ENCODE results near the gene TYMS. TPM values are rescaled to one million over a fixed set of nuclear protein-coding genes. Genes with fewer than 3 reads are reported as not detected.

TYMS gene
- total and polyA plus RNA-seq, 9 of the 15 experiments (the other 6 are each of a cell fraction or from before 2014, with no cell fraction given) = 69.1 to 409 (median 175) TPM

DNA sequence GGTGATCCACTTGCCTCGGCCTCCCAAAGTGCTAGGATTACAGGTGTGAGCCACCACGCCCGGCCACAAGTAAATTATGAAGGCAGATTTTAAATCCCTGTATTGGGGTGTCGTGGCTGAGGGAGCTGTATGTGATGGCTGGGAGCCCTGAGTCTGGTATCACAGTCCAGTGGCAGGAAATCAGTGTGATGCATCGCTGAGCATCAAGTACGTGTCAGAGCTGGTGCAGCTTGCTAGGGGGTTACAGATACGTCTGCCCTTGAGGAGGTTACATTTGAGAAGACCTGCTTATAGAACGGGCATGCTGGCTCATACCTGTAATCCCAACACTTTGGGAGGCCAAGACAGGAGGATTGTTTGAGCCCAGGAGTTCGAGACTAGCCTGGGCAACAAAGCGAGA is 50.6 kb downstream of the TYMS start:
- Histone ChIP-seq H3K27me3 (ENCODE audit: control insufficient read depth in 2 of 2, insufficient read depth in 2 of 2, low read length in 2 of 2) (no peaks in the 10 kb centered on the region), H3K9ac (ENCODE audit: insufficient read depth in 1 of 2, low read depth in 2 of 2, low read length in 2 of 2) (no peak overlapping the region), H3K4me1 (replicated peaks in 1 of 2; ENCODE audit: control insufficient read depth in 2 of 2, insufficient read depth in 2 of 2, low read length in 2 of 2) (peaks cover 8 to 15% of the 10 kb centered on the region in 2 experiments; a peak in 3 of 5 replicates), H2AFZ (ENCODE audit: low read depth, low read length) (no peak overlapping the region), H3K36me3 (ENCODE audit: control insufficient read depth, insufficient read depth, low read length) (peaks cover 61% of the 10 kb centered on the region), H3K9me3 (replicated peaks; ENCODE audit: control insufficient read depth, insufficient read depth, low read depth, low read length) (no peaks in the 10 kb centered on the region), H3K4me2 (ENCODE audit: insufficient read depth, low read length) (no peak overlapping the region), H3K27ac (ENCODE audit: extremely low read depth, low read depth, low read length) (no peak overlapping the region), H3K9me1 (ENCODE audit: control insufficient read depth, insufficient read depth, low read length) (no peaks in the 10 kb centered on the region), H3K4me3 (no peak overlapping the region), H4K20me1 (replicated peaks; ENCODE audit: control insufficient read depth, insufficient read depth, low read length) (no peaks in the 10 kb centered on the region; the same call in 1 of the 2 replicates), H3K79me2 (ENCODE audit: control insufficient read depth, insufficient read depth, low read length) (peaks cover 68% of the 10 kb centered on the region)
- no peak for TF ChIP-seq TSC22D4 (tag; IDR thresholded peaks at IDR 0.05)
- TF ChIP-seq CBX2 (IDR thresholded peaks at IDR 0.05; ENCODE audit: insufficient read depth, low read length, poor library complexity, severe bottlenecking) = no peak
- TF ChIP-seq ZNF444 (CRISPR knock-in tag; IDR thresholded peaks at IDR 0.05) = no peak
- no peak for TF ChIP-seq PHTF2 (CRISPR knock-in tag; IDR thresholded peaks at IDR 0.05)
- no peak for TF ChIP-seq GATAD2B (IDR thresholded peaks at IDR 0.05; ENCODE audit: borderline replicate concordance)
- CTCF ChIA-PET (ENCODE audit: low intra/inter-chr PET ratio) = no interaction called here
- WGBS (ENCODE audit: insufficient coverage, low coverage, missing lambda C conversion rate) = 86% methylated on average over 10 of the region's 10 CpGs
- in situ Hi-C loops (cut with MboI) (no loop called here), intact Hi-C loops (cut with micrococcal nuclease) (no loop called here)
- no TSS peak for BruUV-seq (replicated peaks)
- DNase-seq (ENCODE audit: extremely low read depth in 1 of 4, low spot score in 3 of 4) = no peak
- ATAC-seq = no peak
- POLR2A ChIA-PET = interaction anchor here (0.6 to 2.4 kb wide), 6 partner anchors 14 to 81 kb away, joined by 3 to 7 read pairs (median 3); partner anchors contain the start of gene TYMS
- no peak for FAIRE-seq

GRCh38 chr18:709771-710170 is 52.3 kb downstream of the TYMS start:
- H3K9ac ChIP-seq (ENCODE audit: insufficient read depth in 1 of 2, low read depth in 2 of 2, low read length in 2 of 2) = no peak overlapping the region
- no peaks in the 10 kb centered on the region for H3K9me1 ChIP-seq (ENCODE audit: control insufficient read depth, insufficient read depth, low read length)
- no TSS peak for BruUV-seq (replicated peaks)
- peaks cover 7 to 10% of the 10 kb centered on the region in 2 experiments; a peak in 3 of 5 replicates for H3K4me1 ChIP-seq (replicated peaks in 1 of 2; ENCODE audit: control insufficient read depth in 2 of 2, insufficient read depth in 2 of 2, low read length in 2 of 2)
- no peak overlapping the region for H3K27ac ChIP-seq (ENCODE audit: extremely low read depth, low read depth, low read length)
- no peak overlapping the region for H2AFZ ChIP-seq (ENCODE audit: low read depth, low read length)
- peaks cover 60% of the 10 kb centered on the region for H3K79me2 ChIP-seq (ENCODE audit: control insufficient read depth, insufficient read depth, low read length)
- POLR2A ChIA-PET = interaction anchor here (0.5 to 2.4 kb wide), 12 partner anchors 8 to 550 kb away, joined by 3 to 10 read pairs (median 4); partner anchors contain the start of gene TYMS
- DNase-seq (ENCODE audit: extremely low read depth in 1 of 4, low spot score in 3 of 4) (no peak), FAIRE-seq (no peak), ATAC-seq (no peak)
- intact Hi-C loops (cut with micrococcal nuclease) (no loop called here), in situ Hi-C loops (cut with MboI) (no loop called here)
- peaks cover 46% of the 10 kb centered on the region for H3K36me3 ChIP-seq (ENCODE audit: control insufficient read depth, insufficient read depth, low read length)
- H4K20me1 ChIP-seq (replicated peaks; ENCODE audit: control insufficient read depth, insufficient read depth, low read length) = no peaks in the 10 kb centered on the region
- no peaks in the 10 kb centered on the region for H3K9me3 ChIP-seq (replicated peaks; ENCODE audit: control insufficient read depth, insufficient read depth, low read depth, low read length)
- 75% methylated on average over 1 of the region's 1 CpG for WGBS (ENCODE audit: insufficient coverage, low coverage, missing lambda C conversion rate)
- no peak for TF ChIP-seq RFX1 (IDR thresholded peaks at IDR 0.05)
- no peak for TF ChIP-seq ZFX (CRISPR knock-in tag; IDR thresholded peaks at IDR 0.05)
- no peak for TF ChIP-seq MTA3 (IDR thresholded peaks at IDR 0.05; ENCODE audit: borderline replicate concordance)
- TF ChIP-seq ZNF707 (CRISPR knock-in tag; conservative IDR thresholded peaks at IDR 0.05) = no peak
- H3K27me3 ChIP-seq (ENCODE audit: control insufficient read depth in 2 of 2, insufficient read depth in 2 of 2, low read length in 2 of 2) = no peaks in the 10 kb centered on the region
- CTCF ChIA-PET (ENCODE audit: low intra/inter-chr PET ratio) = no interaction called here
- no peak overlapping the region for H3K4me2 ChIP-seq (ENCODE audit: insufficient read depth, low read length)
- no peak overlapping the region for H3K4me3 ChIP-seq
